GM23338 (cell line): Measurements from ENCODE around the gene ATF5. TPM values are rescaled to one million over a fixed set of nuclear protein-coding genes. Genes with fewer than 3 reads are reported as not detected.

Source experiments
- ATAC-seq: fragments of 200-7000 bp; cut with Tn5 transposase; 3 replicates; pipeline ENCODE4 v1.9.1; 2020
- DNase-seq: peaks from one replicate; pipeline ENCODE4 v3.0.0-alpha.2; 2015; ENCODE audit warnings: low spot score
- H2AFZ ChIP-seq: fragments of 200-600 bp; sonication (generic); 2 replicates; pipeline ENCODE4 v1.8.0; 2016; ENCODE audit warnings: antibody characterized with exemption, mild to moderate bottlenecking, moderate library complexity
- H3F3A ChIP-seq: fragments of 200-600 bp; sonication (generic); replicated peaks from 2 replicates; pipeline ENCODE4 v1.8.0; 2017; ENCODE audit warnings: antibody characterized with exemption, mixed run types, low read depth
- H3K27ac ChIP-seq: fragments of 200-600 bp; sonication (generic); 2 replicates; pipeline ENCODE4 v1.6.1; 2016; ENCODE audit warnings: low read depth
- H3K27me3 ChIP-seq: fragments of 200-600 bp; sonication (generic); 2 replicates; pipeline ENCODE4 v1.8.0; 2016; ENCODE audit warnings: mild to moderate bottlenecking, mixed run types, moderate library complexity; ENCODE audit not compliant: insufficient read depth
- H3K36me3 ChIP-seq: fragments of 200-600 bp; sonication (generic); 2 replicates; pipeline ENCODE4 v1.8.0; 2016; ENCODE audit warnings: mild to moderate bottlenecking; ENCODE audit not compliant: insufficient read depth
- H3K4me1 ChIP-seq: fragments of 200-600 bp; sonication (generic); 2 replicates; pipeline ENCODE4 v1.8.0; 2016; ENCODE audit warnings: mild to moderate bottlenecking, moderate library complexity; ENCODE audit not compliant: insufficient read depth
- H3K4me2 ChIP-seq: fragments of 200-600 bp; sonication (generic); 2 replicates; pipeline ENCODE4 v1.7.1; 2017; ENCODE audit warnings: mixed run types
- H3K4me3 ChIP-seq: fragments of 200-600 bp; sonication (generic); 2 replicates; pipeline ENCODE4 v1.6.1; 2016; ENCODE audit warnings: mixed run types
- H3K79me2 ChIP-seq: fragments of 200-600 bp; sonication (generic); replicated peaks from 2 replicates; pipeline ENCODE4 v1.8.0; 2017; ENCODE audit warnings: mild to moderate bottlenecking; ENCODE audit not compliant: insufficient read depth
- H3K9me2 ChIP-seq: fragments of 200-600 bp; sonication (generic); 2 replicates; pipeline ENCODE4 v1.8.0; 2017; ENCODE audit not compliant: insufficient read depth
- H4K20me1 ChIP-seq: fragments of 200-600 bp; sonication (generic); replicated peaks from 2 replicates; pipeline ENCODE4 v1.8.0; 2017; ENCODE audit warnings: mild to moderate bottlenecking; ENCODE audit not compliant: insufficient read depth
- H3K27ac Mint-ChIP-seq: 2 replicates; pipeline ENCODE4 v1.8.0; 2020; ENCODE audit warnings: inconsistent platforms, mild to moderate bottlenecking, moderate library complexity, mixed read lengths
- H3K27me3 Mint-ChIP-seq: 3 replicates; pipeline ENCODE4 v1.8.0; 2022; ENCODE audit warnings: low read depth, mild to moderate bottlenecking, moderate library complexity, mixed read lengths, inconsistent platforms; ENCODE audit not compliant: insufficient read depth, poor library complexity
- H3K36me3 Mint-ChIP-seq: 3 replicates; pipeline ENCODE4 v1.8.0; 2021; ENCODE audit warnings: low read depth, mild to moderate bottlenecking, inconsistent platforms, moderate library complexity, mixed read lengths
- H3K4me1 Mint-ChIP-seq: 3 replicates; pipeline ENCODE4 v1.8.0; 2020; ENCODE audit warnings: mild to moderate bottlenecking, inconsistent platforms, mixed read lengths
- H3K4me3 Mint-ChIP-seq: 3 replicates; pipeline ENCODE4 v1.8.0; 2021; ENCODE audit warnings: moderate library complexity, mild to moderate bottlenecking, inconsistent platforms, mixed read lengths
- H3K9me3 Mint-ChIP-seq: 3 replicates; pipeline ENCODE4 v1.8.0; 2020; ENCODE audit warnings: moderate library complexity, mild to moderate bottlenecking, inconsistent platforms, mixed read lengths
- CREB1 ChIP-seq: fragments of 250-450 bp; sonication (Bioruptor Pico); IDR thresholded peaks from 2 replicates; pipeline ENCODE4 v1.5.0; 2020; ENCODE audit warnings: low read depth, mild to moderate bottlenecking, moderate library complexity
- CTCF ChIP-seq, 2 experiments: fragments of 200-600 bp in 1 of 2; sonication (generic) in 1 of 2; conservative IDR thresholded peaks; 2 replicates each; pipeline versions ENCODE4 v1.5.1 to v1.6.1; 2016 to 2017; ENCODE audit warnings: antibody characterized with exemption in 2 of 2, low read depth in 2 of 2, mild to moderate bottlenecking in 2 of 2, moderate library complexity in 1 of 2
- ETS1 ChIP-seq: IDR thresholded peaks from 2 replicates; pipeline ENCODE4 v1.6.1; 2016; ENCODE audit warnings: antibody characterized with exemption
- EZH2 ChIP-seq: fragments of 200-600 bp; sonication (generic); IDR thresholded peaks from one replicate; pipeline ENCODE4 v1.8.0; 2017; ENCODE audit warnings: antibody characterized with exemption, mild to moderate bottlenecking, low read depth; ENCODE audit not compliant: unreplicated experiment
- EZH2phosphoT487 ChIP-seq: fragments of 200-600 bp; sonication (generic); IDR thresholded peaks from one replicate; pipeline ENCODE4 v1.8.1; 2018; ENCODE audit warnings: antibody characterized with exemption; ENCODE audit not compliant: unreplicated experiment
- JUNB ChIP-seq: IDR thresholded peaks from one replicate; pipeline ENCODE4 v1.6.1; 2016; ENCODE audit warnings: antibody characterized with exemption; ENCODE audit not compliant: unreplicated experiment
- NANOG ChIP-seq: IDR thresholded peaks from 2 replicates; pipeline ENCODE4 v1.6.1; 2016; ENCODE audit warnings: antibody characterized with exemption, borderline replicate concordance
- POLR2AphosphoS5 ChIP-seq: IDR thresholded peaks from 2 replicates; pipeline ENCODE4 v1.6.1; 2016; ENCODE audit warnings: antibody characterized with exemption, low read depth
- STAT1 ChIP-seq: IDR thresholded peaks from one replicate; pipeline ENCODE4 v1.6.1; 2016; ENCODE audit warnings: antibody characterized with exemption; ENCODE audit not compliant: unreplicated experiment
- ZNF114 ChIP-seq: fragments of 250-450 bp; sonication (Bioruptor Pico); IDR thresholded peaks from 2 replicates; pipeline ENCODE4 v1.5.0; 2020; ENCODE audit warnings: mild to moderate bottlenecking, moderate library complexity
- ZNF331 ChIP-seq: fragments of 250-450 bp; sonication (Bioruptor Pico); IDR thresholded peaks from 2 replicates; pipeline ENCODE4 v1.5.0; 2020; ENCODE audit warnings: low read depth, mild to moderate bottlenecking, moderate library complexity
- polyA plus RNA-seq: library from polyadenylated mRNA; unstranded; fragments of >200 nt; fragmentation: Nextera tagmentation; extraction: Ambion mirVana; gene quantifications from 2 replicates; pipeline ENCODE4 v1.2.1, GENCODE V29; 2016
- total RNA-seq: library from RNA; depleted of rRNA; stranded (reverse); fragments of >200 nt; shearing (Covaris generic); gene quantifications from 2 replicates; pipeline ENCODE4 v1.2.3, GENCODE V29; 2014
- TF ChIP-seq, protein P1 (sequence below): IDR thresholded peaks from one replicate; pipeline ENCODE4 v1.6.1; 2018; ENCODE audit warnings: antibody characterized with exemption; ENCODE audit not compliant: unreplicated experiment
- TF ChIP-seq, protein P2 (sequence below): fragments of 250-450 bp; sonication (Bioruptor Pico); IDR thresholded peaks from 2 replicates; pipeline ENCODE4 v1.5.0; 2020; ENCODE audit warnings: mild to moderate bottlenecking, moderate library complexity

The ATF5 gene
- total and polyA plus RNA-seq, 2 experiments from 2014 or later = 7.4 to 9.6 TPM

- Histone ChIP-seq H4K20me1 (no peaks in the 10 kb centered on the region), H3K36me3 (no peaks in the 10 kb centered on the region), H3K9me2 (no peaks in the 10 kb centered on the region), H3K4me1 (no peaks in the 10 kb centered on the region; the same call in 1 of the 2 replicates), H3K27ac (no peak overlapping the region), H2AFZ (no peak overlapping the region), H3K79me2 (peaks cover 4% of the 10 kb centered on the region; the same call in 1 of the 2 replicates), H3K4me2 (no peak overlapping the region), H3K4me3 (no peak overlapping the region), H3F3A (0 out of 2 replicates have a peak, but pooled peaks cover 4% of the 10 kb centered on the region), H3K27me3 (no peaks in the 10 kb centered on the region)
- Mint-ChIP-seq H3K4me3 (no peak overlapping the region), H3K4me1 (peaks cover 4% of the 10 kb centered on the region; the same call in 2 of the 3 replicates), H3K36me3 (peaks cover 16% of the 10 kb centered on the region), H3K27me3 (peaks cover 9% of the 10 kb centered on the region), H3K27ac (no peak overlapping the region), H3K9me3 (peaks cover 3% of the 10 kb centered on the region; the same call in 2 of the 3 replicates)
- DNase-seq (no peak), ATAC-seq (no peak)
- no peak for TF ChIP-seq STAT1
- TF ChIP-seq ZNF331 (CRISPR knock-in tag) = no peak
- TF ChIP-seq, protein P1, sequence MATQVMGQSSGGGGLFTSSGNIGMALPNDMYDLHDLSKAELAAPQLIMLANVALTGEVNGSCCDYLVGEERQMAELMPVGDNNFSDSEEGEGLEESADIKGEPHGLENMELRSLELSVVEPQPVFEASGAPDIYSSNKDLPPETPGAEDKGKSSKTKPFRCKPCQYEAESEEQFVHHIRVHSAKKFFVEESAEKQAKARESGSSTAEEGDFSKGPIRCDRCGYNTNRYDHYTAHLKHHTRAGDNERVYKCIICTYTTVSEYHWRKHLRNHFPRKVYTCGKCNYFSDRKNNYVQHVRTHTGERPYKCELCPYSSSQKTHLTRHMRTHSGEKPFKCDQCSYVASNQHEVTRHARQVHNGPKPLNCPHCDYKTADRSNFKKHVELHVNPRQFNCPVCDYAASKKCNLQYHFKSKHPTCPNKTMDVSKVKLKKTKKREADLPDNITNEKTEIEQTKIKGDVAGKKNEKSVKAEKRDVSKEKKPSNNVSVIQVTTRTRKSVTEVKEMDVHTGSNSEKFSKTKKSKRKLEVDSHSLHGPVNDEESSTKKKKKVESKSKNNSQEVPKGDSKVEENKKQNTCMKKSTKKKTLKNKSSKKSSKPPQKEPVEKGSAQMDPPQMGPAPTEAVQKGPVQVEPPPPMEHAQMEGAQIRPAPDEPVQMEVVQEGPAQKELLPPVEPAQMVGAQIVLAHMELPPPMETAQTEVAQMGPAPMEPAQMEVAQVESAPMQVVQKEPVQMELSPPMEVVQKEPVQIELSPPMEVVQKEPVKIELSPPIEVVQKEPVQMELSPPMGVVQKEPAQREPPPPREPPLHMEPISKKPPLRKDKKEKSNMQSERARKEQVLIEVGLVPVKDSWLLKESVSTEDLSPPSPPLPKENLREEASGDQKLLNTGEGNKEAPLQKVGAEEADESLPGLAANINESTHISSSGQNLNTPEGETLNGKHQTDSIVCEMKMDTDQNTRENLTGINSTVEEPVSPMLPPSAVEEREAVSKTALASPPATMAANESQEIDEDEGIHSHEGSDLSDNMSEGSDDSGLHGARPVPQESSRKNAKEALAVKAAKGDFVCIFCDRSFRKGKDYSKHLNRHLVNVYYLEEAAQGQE = no peak
- TF ChIP-seq CTCF (conservative IDR thresholded peaks at IDR 0.05; ENCODE audit: low read depth in 2 of 2) = no peak
- no peak for TF ChIP-seq JUNB
- TF ChIP-seq NANOG = no peak
- TF ChIP-seq EZH2 = no peak
- TF ChIP-seq ETS1 = no peak
- no peak for TF ChIP-seq CREB1 (CRISPR knock-in tag)
- no peak for TF ChIP-seq EZH2phosphoT487
- no peak for TF ChIP-seq POLR2AphosphoS5
- no peak for TF ChIP-seq ZNF114 (CRISPR knock-in tag)
- TF ChIP-seq, protein P2, sequence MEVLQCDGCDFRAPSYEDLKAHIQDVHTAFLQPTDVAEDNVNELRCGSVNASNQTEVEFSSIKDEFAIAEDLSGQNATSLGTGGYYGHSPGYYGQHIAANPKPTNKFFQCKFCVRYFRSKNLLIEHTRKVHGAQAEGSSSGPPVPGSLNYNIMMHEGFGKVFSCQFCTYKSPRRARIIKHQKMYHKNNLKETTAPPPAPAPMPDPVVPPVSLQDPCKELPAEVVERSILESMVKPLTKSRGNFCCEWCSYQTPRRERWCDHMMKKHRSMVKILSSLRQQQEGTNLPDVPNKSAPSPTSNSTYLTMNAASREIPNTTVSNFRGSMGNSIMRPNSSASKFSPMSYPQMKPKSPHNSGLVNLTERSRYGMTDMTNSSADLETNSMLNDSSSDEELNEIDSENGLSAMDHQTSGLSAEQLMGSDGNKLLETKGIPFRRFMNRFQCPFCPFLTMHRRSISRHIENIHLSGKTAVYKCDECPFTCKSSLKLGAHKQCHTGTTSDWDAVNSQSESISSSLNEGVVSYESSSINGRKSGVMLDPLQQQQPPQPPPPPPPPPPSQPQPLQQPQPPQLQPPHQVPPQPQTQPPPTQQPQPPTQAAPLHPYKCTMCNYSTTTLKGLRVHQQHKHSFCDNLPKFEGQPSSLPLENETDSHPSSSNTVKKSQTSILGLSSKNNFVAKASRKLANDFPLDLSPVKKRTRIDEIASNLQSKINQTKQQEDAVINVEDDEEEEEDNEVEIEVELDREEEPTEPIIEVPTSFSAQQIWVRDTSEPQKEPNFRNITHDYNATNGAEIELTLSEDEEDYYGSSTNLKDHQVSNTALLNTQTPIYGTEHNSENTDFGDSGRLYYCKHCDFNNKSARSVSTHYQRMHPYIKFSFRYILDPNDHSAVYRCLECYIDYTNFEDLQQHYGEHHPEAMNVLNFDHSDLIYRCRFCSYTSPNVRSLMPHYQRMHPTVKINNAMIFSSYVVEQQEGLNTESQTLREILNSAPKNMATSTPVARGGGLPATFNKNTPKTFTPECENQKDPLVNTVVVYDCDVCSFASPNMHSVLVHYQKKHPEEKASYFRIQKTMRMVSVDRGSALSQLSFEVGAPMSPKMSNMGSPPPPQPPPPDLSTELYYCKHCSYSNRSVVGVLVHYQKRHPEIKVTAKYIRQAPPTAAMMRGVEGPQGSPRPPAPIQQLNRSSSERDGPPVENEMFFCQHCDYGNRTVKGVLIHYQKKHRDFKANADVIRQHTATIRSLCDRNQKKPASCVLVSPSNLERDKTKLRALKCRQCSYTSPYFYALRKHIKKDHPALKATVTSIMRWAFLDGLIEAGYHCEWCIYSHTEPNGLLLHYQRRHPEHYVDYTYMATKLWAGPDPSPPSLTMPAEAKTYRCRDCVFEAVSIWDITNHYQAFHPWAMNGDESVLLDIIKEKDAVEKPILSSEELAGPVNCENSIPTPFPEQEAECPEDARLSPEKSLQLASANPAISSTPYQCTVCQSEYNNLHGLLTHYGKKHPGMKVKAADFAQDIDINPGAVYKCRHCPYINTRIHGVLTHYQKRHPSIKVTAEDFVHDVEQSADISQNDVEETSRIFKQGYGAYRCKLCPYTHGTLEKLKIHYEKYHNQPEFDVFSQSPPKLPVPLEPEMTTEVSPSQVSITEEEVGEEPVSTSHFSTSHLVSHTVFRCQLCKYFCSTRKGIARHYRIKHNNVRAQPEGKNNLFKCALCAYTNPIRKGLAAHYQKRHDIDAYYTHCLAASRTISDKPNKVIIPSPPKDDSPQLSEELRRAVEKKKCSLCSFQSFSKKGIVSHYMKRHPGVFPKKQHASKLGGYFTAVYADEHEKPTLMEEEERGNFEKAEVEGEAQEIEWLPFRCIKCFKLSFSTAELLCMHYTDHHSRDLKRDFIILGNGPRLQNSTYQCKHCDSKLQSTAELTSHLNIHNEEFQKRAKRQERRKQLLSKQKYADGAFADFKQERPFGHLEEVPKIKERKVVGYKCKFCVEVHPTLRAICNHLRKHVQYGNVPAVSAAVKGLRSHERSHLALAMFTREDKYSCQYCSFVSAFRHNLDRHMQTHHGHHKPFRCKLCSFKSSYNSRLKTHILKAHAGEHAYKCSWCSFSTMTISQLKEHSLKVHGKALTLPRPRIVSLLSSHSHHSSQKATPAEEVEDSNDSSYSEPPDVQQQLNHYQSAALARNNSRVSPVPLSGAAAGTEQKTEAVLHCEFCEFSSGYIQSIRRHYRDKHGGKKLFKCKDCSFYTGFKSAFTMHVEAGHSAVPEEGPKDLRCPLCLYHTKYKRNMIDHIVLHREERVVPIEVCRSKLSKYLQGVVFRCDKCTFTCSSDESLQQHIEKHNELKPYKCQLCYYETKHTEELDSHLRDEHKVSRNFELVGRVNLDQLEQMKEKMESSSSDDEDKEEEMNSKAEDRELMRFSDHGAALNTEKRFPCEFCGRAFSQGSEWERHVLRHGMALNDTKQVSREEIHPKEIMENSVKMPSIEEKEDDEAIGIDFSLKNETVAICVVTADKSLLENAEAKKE (CRISPR knock-in tag) = no peak
Observed at GRCh38 chr19:49936549-49936948, 7.5 kb downstream of the ATF5 start.
